ENCODE results near the gene YWHAQ.

Gene YWHAQ

GRCh38 chr2:9549420-9549819, 81.4 kb downstream of the YWHAQ start:
- no peak for DNase-seq

DNA sequence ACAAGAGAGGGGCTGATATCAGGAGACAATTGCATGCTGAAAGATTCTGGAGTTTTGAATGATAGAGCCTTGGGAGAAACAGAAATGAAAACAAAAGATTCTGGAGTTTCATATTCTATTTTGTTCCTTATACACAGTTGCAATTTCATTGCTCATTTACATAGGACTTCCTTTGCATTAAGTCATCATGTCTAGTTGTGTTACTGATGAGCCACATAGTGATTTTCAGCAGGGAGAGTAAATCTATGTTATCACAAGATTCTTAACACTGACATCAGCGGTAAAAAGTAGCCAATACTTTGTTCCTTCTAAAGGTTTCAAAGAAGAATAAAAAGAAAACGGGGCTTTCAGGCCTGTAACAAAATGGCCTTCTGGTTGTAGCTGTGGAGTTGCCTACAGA, 82.3 kb downstream of the YWHAQ start:
- DNase-seq, result peak in 1 of 5 donors; percentile 42

DNA sequence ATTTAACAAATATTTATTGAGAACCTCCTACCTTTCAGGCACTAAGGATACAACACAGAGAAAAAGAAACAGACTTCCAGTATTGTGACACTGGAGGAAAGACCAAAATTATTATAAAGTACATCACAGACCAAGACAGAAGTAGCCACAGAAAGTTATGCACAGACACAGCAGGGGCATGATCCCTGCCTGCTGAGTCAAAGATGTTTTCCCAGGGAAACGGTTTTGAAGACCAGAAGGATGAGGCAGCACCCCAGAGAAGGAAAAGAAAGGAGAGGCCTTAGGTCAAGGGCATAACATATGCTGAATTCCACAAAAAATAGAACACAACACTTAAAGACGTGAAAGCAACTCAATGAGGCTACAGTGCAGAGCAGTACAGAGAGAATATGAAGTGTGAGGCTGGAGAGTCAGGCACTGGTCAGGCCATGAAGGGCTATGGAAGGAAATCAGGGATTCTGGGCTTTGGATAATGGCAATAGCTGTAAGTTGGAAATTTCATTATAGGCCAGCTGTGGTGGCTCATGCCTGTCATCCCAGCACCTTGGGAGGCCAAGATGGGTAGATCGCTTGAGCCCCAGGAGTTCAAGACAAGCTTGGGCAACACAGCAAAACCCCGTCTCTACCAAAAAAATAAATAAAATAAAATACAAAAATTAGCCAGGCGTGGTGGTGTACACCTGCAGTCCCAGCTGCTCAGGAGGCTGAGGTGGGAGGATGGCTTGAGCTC, 83.4 kb downstream of the YWHAQ start:
- no peak for DNase-seq

DNA sequence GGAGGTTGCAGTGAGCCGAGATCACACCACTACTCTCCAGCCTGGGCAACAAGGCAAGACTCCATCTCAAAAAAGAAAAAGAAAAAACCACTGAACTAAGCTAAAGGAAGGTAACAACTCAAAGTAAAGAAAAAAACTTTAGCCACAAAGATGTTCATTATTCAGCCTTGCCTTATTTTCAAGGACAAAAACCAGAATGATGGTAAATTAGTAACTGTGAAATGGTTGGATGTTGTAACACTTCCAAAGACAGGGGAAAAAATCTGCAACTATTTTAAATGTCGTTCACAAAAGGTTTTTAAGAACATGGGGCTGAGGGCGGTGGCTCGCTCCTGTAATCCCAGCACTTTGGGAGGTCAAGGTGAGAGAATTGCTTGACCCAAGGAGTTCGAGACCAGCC, 85.3 kb downstream of the YWHAQ start:
- DNase-seq, result no peak

- peak in 1 of 5 donors; percentile 23 for DNase-seq
Observed at GRCh38 chr2:9543557-9543956, 87.2 kb downstream of the YWHAQ start.

DNA sequence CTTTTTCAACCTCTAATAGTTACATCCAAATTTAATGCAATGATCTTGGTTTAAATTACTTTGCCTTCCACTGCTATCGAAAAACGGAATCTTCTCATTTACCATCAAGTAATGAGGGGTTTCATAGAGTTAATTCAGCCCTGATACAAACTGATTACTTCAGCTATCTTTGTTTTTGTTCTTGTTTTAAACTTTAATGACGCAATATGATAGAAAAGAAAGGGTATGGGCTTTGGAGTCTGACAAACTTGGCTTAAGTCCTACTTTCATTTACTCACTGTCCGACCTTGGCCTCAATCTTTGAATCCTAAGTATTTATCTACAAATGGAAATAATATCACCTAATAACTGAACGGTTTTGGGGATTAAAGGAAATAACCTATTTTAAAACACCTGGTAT, 91.3 kb downstream of the YWHAQ start:
- no peak for DNase-seq

DNA sequence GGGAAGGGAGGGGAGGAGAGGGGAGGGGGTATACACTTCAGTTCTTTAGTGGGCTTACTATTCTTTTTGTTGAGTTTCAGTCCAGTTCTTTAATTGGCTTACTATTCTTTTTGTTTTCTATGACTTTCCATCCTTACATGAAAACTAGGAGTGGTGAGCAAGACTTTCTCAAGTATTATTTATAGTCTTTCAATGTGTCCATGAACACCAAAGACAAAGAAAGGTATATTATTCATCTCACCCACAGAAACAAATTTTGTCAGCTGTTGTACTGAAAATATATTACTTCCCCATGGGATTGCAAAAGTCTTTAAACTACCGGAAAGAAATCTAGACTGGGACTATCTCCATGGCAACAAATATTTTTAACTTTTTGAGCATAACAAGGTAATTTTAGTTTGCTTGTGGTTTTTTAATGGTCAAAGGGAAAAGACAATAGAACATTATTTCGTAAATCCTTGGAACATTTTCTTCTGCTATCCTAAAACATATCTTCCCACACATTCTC, 92.7 kb downstream of the YWHAQ start:
- DNase-seq, result no peak

- DNase-seq, result no peak
Observed at GRCh38 chr2:9536504-9536903, 94.3 kb downstream of the YWHAQ start.

- DNase-seq, result no peak
Observed at GRCh38 chr2:9535177-9535576, 95.6 kb downstream of the YWHAQ start.

Measured in T-helper 1 cell (primary cell).